Upper lobe of left lung (tissue), 4 donors: ENCODE data around the gene FAM47E.

ENCODE experiments used
- CTCF ChIP-seq, 6 experiments: fragments of 450-650 bp in 4 of 6; fragments of 200-600 bp in 2 of 6; sonication (generic) in 2 of 6; IDR thresholded peaks; one replicate each; pipeline ENCODE4 v1.5.1; 2016 to 2019; ENCODE audit warnings: antibody characterized with exemption in 6 of 6
- POLR2A ChIP-seq, 4 donors: fragments of 450-650 bp; IDR thresholded peaks; one replicate each; pipeline ENCODE4 v1.5.1; 2016 to 2017; ENCODE audit warnings: antibody characterized with exemption in 4 of 4, mild to moderate bottlenecking in 2 of 4

DNA sequence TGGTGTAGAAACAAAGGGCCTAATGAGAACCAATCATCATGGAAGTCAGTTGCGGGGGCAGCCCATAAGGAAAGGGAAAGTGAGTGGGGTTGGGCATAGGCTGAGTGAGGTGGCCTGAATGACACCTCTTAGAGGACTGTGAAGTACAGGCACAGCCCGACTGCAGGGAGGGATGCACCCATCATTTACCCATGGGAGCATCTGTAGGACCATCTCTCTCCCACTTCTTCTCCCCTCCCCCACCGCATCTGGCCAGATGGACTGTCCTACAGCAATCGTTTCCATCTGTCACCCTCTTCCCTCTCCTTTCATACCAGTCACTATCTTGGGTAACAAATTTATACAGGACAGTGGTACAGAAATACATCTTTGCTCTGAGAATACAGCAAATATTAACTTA is 59.2 kb downstream of the FAM47E start:
- no peak for TF ChIP-seq CTCF (IDR thresholded peaks at IDR 0.05)
- no peak for TF ChIP-seq POLR2A (IDR thresholded peaks at IDR 0.05)
